ENCODE data around the gene SNAP23.

- TF ChIP-seq YY1 (IDR thresholded peaks at IDR 0.05; ENCODE audit: insufficient read depth, insufficient read length) (no peak), ZNF274 (IDR thresholded peaks at IDR 0.05; ENCODE audit: low read depth, low read length) (no peak), SUZ12 (IDR thresholded peaks at IDR 0.05; ENCODE audit: extremely low read depth, insufficient read depth, insufficient read length) (no peak)
These were observed 53.6 kb downstream of the SNAP23 start for GRCh38 chr15:42549032-42549491.

Measured in NT2/D1 (cell line).